ENCODE measurements around the gene PARP16.
"Not testable (repeated sequence)": the region's sequence is repeated elsewhere in the genome, so short reads cannot be mapped to it uniquely, and the experiment has no call there.

PARP16 gene

GRCh38 chr15:65278480-65278879, 8.2 kb downstream of the PARP16 start:
- peaks cover 8% of the 10 kb centered on the region for H3K36me3 ChIP-seq
- H3K4me3 ChIP-seq (ENCODE audit: low read depth, low read length) = no peak overlapping the region
- no peak for DNase-seq
- H3K27ac ChIP-seq = no peak overlapping the region
- no peaks in the 10 kb centered on the region for H3K9me3 ChIP-seq (ENCODE audit: severe bottlenecking)
- no peak for TF ChIP-seq CTCF (IDR thresholded peaks at IDR 0.05; ENCODE audit: low read depth, low read length)
- H3K27me3 ChIP-seq (ENCODE audit: insufficient read depth, low read depth, severe bottlenecking) = no peaks in the 10 kb centered on the region

GRCh38 chr15:65277015-65277414, 9.7 kb downstream of the PARP16 start:
- Histone ChIP-seq H3K4me3 (ENCODE audit: low read depth, low read length) (no peak overlapping the region), H3K9me3 (ENCODE audit: severe bottlenecking) (no peaks in the 10 kb centered on the region), H3K27ac (peak overlapping the region; percentile 82; the same call in 1 of the 2 replicates), H3K36me3 (peaks cover 7% of the 10 kb centered on the region), H3K27me3 (ENCODE audit: insufficient read depth, low read depth, severe bottlenecking) (no peaks in the 10 kb centered on the region)
- no peak for DNase-seq
- TF ChIP-seq CTCF (IDR thresholded peaks at IDR 0.05; ENCODE audit: low read depth, low read length) = no peak

GRCh38 chr15:65275728-65276126, 11.0 kb downstream of the PARP16 start:
- H3K27me3 ChIP-seq (ENCODE audit: insufficient read depth, low read depth, severe bottlenecking) = no peaks in the 10 kb centered on the region
- H3K36me3 ChIP-seq = peaks cover 7% of the 10 kb centered on the region
- peak; percentile 75 for DNase-seq
- peak overlapping the region; percentile 82 for H3K27ac ChIP-seq
- H3K4me3 ChIP-seq (ENCODE audit: low read depth, low read length) = no peak overlapping the region
- no peak for TF ChIP-seq CTCF (IDR thresholded peaks at IDR 0.05; ENCODE audit: low read depth, low read length)
- H3K9me3 ChIP-seq (ENCODE audit: severe bottlenecking) = no peaks in the 10 kb centered on the region

- Histone ChIP-seq H3K27ac (peak overlapping the region; percentile 82), H3K27me3 (ENCODE audit: insufficient read depth, low read depth, severe bottlenecking) (no peaks in the 10 kb centered on the region), H3K4me3 (ENCODE audit: low read depth, low read length) (no peak overlapping the region), H3K9me3 (ENCODE audit: severe bottlenecking) (no peaks in the 10 kb centered on the region), H3K36me3 (peaks cover 12% of the 10 kb centered on the region)
- TF ChIP-seq CTCF (IDR thresholded peaks at IDR 0.05; ENCODE audit: low read depth, low read length) = no peak
- no peak for DNase-seq
Measured at GRCh38 chr15:65275104-65275727, 11.5 kb downstream of the PARP16 start.

- not testable (repeated sequence) for H3K9me3 ChIP-seq (ENCODE audit: severe bottlenecking); H3K4me3 ChIP-seq (ENCODE audit: low read depth, low read length); H3K27me3 ChIP-seq (ENCODE audit: insufficient read depth, low read depth, severe bottlenecking); H3K27ac ChIP-seq
- H3K36me3 ChIP-seq = peaks cover 31% of the 10 kb centered on the region
- DNase-seq = peak; percentile 78
- TF ChIP-seq CTCF (IDR thresholded peaks at IDR 0.05; ENCODE audit: low read depth, low read length) = peak; percentile 81
Measured at GRCh38 chr15:65270811-65271545, 15.7 kb downstream of the PARP16 start.
